Right lobe of liver (tissue), 4 donors: ENCODE measurements around the gene AARS2.

Source experiments
- POLR2A ChIP-seq: fragments of 450-650 bp; IDR thresholded peaks from one replicate; pipeline ENCODE4 v1.6.1; 2017; ENCODE audit warnings: antibody characterized with exemption, mild to moderate bottlenecking
- TF ChIP-seq, protein P1 (sequence below), 4 donors: fragments of 200-600 bp in 3 of 4; fragments of 450-650 bp in 1 of 4; IDR thresholded peaks; one replicate each; pipeline versions ENCODE4 v1.5.1 to v1.8.0; 2016 to 2022; ENCODE audit warnings: antibody characterized with exemption in 4 of 4, mild to moderate bottlenecking in 2 of 4
- donor health status: DM: no; HTN: no; CAD: no.
- donor health status: DM: no; HTN: no; CAD: no.
- donor health status: DM: no; HTN: yes; CAD: no.

DNA sequence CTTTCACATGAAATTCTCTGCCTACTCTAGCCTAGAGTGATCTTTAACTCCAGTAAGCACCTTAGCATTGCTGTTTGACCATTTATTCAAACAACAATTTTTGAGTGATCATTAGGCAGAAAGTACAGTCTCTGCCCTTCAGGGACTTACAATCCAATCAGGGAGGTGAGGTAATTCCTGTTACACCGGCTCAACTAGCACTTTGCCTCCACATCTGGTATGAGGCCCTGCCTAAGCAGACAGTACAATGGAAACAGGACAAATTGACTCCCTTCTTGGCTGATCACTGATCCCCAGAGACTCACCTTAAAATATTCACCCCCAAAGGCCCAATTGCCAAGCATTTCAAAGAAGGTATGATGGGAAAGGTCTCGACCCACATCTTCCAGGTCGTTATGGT, 1.4 kb downstream of the AARS2 start:
- TF ChIP-seq, protein P1, sequence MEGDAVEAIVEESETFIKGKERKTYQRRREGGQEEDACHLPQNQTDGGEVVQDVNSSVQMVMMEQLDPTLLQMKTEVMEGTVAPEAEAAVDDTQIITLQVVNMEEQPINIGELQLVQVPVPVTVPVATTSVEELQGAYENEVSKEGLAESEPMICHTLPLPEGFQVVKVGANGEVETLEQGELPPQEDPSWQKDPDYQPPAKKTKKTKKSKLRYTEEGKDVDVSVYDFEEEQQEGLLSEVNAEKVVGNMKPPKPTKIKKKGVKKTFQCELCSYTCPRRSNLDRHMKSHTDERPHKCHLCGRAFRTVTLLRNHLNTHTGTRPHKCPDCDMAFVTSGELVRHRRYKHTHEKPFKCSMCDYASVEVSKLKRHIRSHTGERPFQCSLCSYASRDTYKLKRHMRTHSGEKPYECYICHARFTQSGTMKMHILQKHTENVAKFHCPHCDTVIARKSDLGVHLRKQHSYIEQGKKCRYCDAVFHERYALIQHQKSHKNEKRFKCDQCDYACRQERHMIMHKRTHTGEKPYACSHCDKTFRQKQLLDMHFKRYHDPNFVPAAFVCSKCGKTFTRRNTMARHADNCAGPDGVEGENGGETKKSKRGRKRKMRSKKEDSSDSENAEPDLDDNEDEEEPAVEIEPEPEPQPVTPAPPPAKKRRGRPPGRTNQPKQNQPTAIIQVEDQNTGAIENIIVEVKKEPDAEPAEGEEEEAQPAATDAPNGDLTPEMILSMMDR (IDR thresholded peaks at IDR 0.05) = no peak
- TF ChIP-seq POLR2A = no peak
